ENCODE data around the gene PCBD2.

Gene PCBD2

GRCh38 chr5:134911285-134912206 is 6.6 kb downstream of the PCBD2 start:
- DNase-seq: no peak
- Histone ChIP-seq H3K27me3 (no peaks in the 10 kb centered on the region), H3K27ac (no peak overlapping the region), H3K4me3 (no peak overlapping the region), H3K4me1 (no peaks in the 10 kb centered on the region), H3K9me3 (no peaks in the 10 kb centered on the region), H3K36me3 (peaks cover 19 to 63% (median 40%) of the 10 kb centered on the region in 3 donors)
- intact Hi-C loops (cut with DNase I; ENCODE audit: low total_unique reads): no loop called here
- TF ChIP-seq CTCF (IDR thresholded peaks at IDR 0.05): no peak

- Histone ChIP-seq H3K27ac (no peak overlapping the region), H3K4me1 (no peaks in the 10 kb centered on the region), H3K4me3 (no peak overlapping the region), H3K36me3 (peaks cover 19 to 63% (median 40%) of the 10 kb centered on the region in 3 donors), H3K27me3 (no peaks in the 10 kb centered on the region), H3K9me3 (no peaks in the 10 kb centered on the region)
- intact Hi-C loops (cut with DNase I; ENCODE audit: low total_unique reads): no loop called here
- DNase-seq: no peak
- no peak for TF ChIP-seq CTCF (IDR thresholded peaks at IDR 0.05)
Measured at GRCh38 chr5:134913254-134913653, 8.3 kb downstream of the PCBD2 start.

GRCh38 chr5:134913795-134914194 is 8.9 kb downstream of the PCBD2 start:
- no peaks in the 10 kb centered on the region for H3K4me1 ChIP-seq
- H3K4me3 ChIP-seq: no peak overlapping the region
- H3K9me3 ChIP-seq: no peaks in the 10 kb centered on the region
- no peak overlapping the region for H3K27ac ChIP-seq
- TF ChIP-seq CTCF (IDR thresholded peaks at IDR 0.05): no peak
- no peaks in the 10 kb centered on the region for H3K27me3 ChIP-seq
- intact Hi-C loops (cut with DNase I; ENCODE audit: low total_unique reads): no loop called here
- no peak for DNase-seq
- H3K36me3 ChIP-seq: peaks cover 19 to 63% (median 40%) of the 10 kb centered on the region in 3 donors

- Histone ChIP-seq H3K27ac (no peak overlapping the region), H3K27me3 (no peaks in the 10 kb centered on the region), H3K4me1 (no peaks in the 10 kb centered on the region), H3K4me3 (no peak overlapping the region), H3K36me3 (peaks cover 12 to 35% (median 21%) of the 10 kb centered on the region in 3 donors), H3K9me3 (no peaks in the 10 kb centered on the region)
- DNase-seq: no peak
- intact Hi-C loops (cut with DNase I; ENCODE audit: low total_unique reads): no loop called here
- TF ChIP-seq CTCF (IDR thresholded peaks at IDR 0.05): no peak
Measured at GRCh38 chr5:134917070-134917815, 12.3 kb downstream of the PCBD2 start.

GRCh38 chr5:134918861-134919260 is 13.9 kb downstream of the PCBD2 start:
- no peak for DNase-seq
- Histone ChIP-seq H3K9me3 (no peaks in the 10 kb centered on the region), H3K27me3 (no peaks in the 10 kb centered on the region), H3K4me1 (no peaks in the 10 kb centered on the region), H3K27ac (no peak overlapping the region), H3K36me3 (peaks cover 8 to 21% (median 13%) of the 10 kb centered on the region in 3 donors), H3K4me3 (no peak overlapping the region)
- no peak for TF ChIP-seq CTCF (IDR thresholded peaks at IDR 0.05)
- intact Hi-C loops (cut with DNase I; ENCODE audit: low total_unique reads): no loop called here

Data from tibial artery (tissue), 4 donors.